ENCODE data around the gene HDGFL3. TPM values are rescaled to one million over a fixed set of nuclear protein-coding genes. Genes with fewer than 3 reads are reported as not detected.

HDGFL3 gene
- polyA plus RNA-seq, 1 donor, result 30.4 TPM

DNA sequence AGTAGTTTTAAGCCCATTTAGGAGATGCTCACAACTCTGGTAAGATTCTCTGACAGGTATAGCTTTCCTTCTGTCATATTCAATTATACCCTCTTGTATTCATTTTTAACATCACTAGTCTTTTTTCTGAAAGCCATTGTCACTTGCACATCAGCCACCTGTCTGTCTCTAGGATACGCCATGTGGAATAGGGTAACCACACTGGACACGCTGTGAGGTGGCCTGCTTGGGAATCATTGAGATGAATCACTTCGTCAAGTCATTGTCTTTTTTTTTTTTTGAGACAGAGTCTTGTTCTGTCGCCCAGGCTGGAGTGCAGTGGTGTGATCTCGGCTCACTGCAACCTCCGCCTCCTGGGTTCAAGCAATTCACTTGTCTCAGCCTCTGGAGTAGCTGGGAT, 92.8 kb downstream of the HDGFL3 start:
- Histone ChIP-seq H3K27ac (ENCODE audit: low read length) (no peak overlapping the region), H3K27me3 (ENCODE audit: control insufficient read depth, insufficient read depth, low read length) (peaks cover 6% of the 10 kb centered on the region), H3K9me3 (ENCODE audit: control insufficient read depth, low read depth, low read length) (no peaks in the 10 kb centered on the region), H3K4me1 (ENCODE audit: control insufficient read depth, insufficient read depth, low read length) (no peaks in the 10 kb centered on the region), H3K36me3 (ENCODE audit: control insufficient read depth, insufficient read depth, low read length) (no peaks in the 10 kb centered on the region), H3K4me3 (ENCODE audit: low read length) (no peak overlapping the region)
- WGBS (ENCODE audit: insufficient coverage, low lambda C conversion rate), result no CpG with 5 or more reads among the region's 6 CpGs
- no peak for DNase-seq

DNA sequence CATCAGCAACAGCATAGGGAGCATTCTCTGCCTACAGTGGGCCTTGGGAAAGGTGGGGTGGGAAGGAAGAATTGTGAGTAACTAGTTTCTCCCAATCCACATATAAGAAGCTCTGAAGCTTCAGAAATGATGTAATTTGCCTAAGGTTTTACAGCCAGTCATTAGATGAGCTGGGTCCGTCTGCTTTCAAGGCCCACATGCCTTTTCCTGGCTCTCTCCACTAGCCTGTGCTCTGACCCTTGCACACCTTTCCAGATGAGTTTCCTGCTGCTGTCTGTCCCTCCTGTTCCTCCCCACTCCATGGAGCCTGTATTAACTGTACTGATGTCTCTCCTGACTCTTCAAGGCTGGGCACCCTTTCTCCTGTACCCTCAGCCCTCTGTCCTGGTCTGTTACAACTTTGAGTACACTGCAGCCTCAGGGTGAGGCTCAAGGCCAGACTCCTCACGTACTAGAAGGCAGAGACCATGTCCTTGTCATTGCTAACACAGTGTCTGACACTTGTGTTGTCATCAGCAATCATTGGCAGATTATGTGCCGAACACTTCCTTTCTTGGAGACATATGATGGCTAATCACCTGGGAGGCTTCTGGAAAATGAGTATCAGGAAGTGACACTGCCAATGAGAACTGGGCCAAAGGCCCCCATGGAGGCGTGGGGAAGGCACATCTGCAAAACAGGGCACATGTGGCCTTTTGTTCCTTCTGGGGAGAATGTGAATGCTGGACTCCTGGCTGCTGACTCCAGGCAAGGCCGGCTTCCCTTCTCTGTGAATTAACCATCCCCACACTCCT, 93.5 kb downstream of the HDGFL3 start:
- no peaks in the 10 kb centered on the region for H3K4me1 ChIP-seq (ENCODE audit: control insufficient read depth, insufficient read depth, low read length)
- peaks cover 13% of the 10 kb centered on the region for H3K27me3 ChIP-seq (ENCODE audit: control insufficient read depth, insufficient read depth, low read length)
- no peak for DNase-seq
- no peaks in the 10 kb centered on the region for H3K36me3 ChIP-seq (ENCODE audit: control insufficient read depth, insufficient read depth, low read length)
- H3K9me3 ChIP-seq (ENCODE audit: control insufficient read depth, low read depth, low read length), result no peaks in the 10 kb centered on the region
- H3K4me3 ChIP-seq (ENCODE audit: low read length), result no peak overlapping the region
- 100% methylated on average over 1 of the region's 5 CpGs for WGBS (ENCODE audit: insufficient coverage, low lambda C conversion rate)
- H3K27ac ChIP-seq (ENCODE audit: low read length), result no peak overlapping the region

DNA sequence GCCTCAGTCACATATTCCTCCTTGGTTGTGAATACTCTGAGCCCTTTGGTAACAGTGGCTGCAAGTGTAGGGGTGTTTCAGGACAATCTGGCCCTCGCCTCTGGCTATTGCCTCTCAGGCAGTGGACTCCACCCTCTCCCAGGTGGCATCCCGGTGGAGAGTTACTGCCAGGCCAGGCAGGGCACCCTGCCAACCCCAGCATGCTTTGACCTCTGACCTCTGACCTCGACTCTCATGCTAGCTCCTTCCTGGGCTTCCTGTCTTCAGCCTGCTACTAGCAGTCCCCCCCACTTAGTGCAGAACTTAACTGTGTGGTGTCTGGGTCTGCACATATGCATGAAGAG, 94.7 kb downstream of the HDGFL3 start:
- H3K4me3 ChIP-seq (ENCODE audit: low read length), result no peak overlapping the region
- no peak for DNase-seq
- no peak overlapping the region for H3K27ac ChIP-seq (ENCODE audit: low read length)
- WGBS (ENCODE audit: insufficient coverage, low lambda C conversion rate), result no CpG with 5 or more reads among the region's 3 CpGs
- no peaks in the 10 kb centered on the region for H3K9me3 ChIP-seq (ENCODE audit: control insufficient read depth, low read depth, low read length)
- H3K27me3 ChIP-seq (ENCODE audit: control insufficient read depth, insufficient read depth, low read length), result peaks cover 25% of the 10 kb centered on the region
- no peaks in the 10 kb centered on the region for H3K4me1 ChIP-seq (ENCODE audit: control insufficient read depth, insufficient read depth, low read length)
- H3K36me3 ChIP-seq (ENCODE audit: control insufficient read depth, insufficient read depth, low read length), result no peaks in the 10 kb centered on the region

DNA sequence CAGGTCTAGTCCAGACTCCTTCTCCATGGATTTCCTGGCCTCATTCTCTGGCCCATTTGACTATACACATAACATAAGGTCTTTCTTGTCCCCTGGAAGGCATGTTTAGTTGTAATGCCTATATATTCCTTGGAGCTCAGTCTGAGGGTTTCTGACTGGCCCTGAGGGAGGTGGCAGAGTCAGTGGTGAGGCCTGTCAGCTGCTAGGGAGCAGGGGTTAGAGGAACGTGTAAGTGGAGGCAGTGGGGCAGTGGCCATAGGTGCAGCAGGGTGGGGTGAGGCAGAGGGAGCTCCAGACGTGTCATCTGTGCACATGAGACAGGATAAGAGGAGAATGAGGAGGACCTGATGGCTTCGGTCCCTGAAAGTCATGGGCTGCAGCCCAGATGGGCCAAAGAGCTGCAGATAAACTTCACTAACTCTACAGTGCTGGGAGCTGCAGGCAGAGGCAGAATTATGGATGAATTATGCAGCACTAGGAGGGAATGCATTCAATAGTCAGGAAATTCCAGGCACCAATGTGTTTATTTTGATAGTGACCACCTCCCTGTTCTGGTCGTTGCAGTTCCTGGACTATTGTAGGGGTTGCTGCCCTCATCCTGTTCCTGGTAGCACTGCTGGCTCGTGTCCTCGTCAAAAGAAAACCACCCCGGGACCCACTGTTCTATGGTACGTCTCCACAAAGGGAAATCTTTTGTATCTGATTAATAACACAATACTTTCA, 95.2 kb downstream of the HDGFL3 start:
- DNase-seq, result no peak
- H3K9me3 ChIP-seq (ENCODE audit: control insufficient read depth, low read depth, low read length), result no peaks in the 10 kb centered on the region
- H3K4me3 ChIP-seq (ENCODE audit: low read length), result no peak overlapping the region
- H3K27me3 ChIP-seq (ENCODE audit: control insufficient read depth, insufficient read depth, low read length), result peaks cover 30% of the 10 kb centered on the region
- no peaks in the 10 kb centered on the region for H3K4me1 ChIP-seq (ENCODE audit: control insufficient read depth, insufficient read depth, low read length)
- H3K27ac ChIP-seq (ENCODE audit: low read length), result no peak overlapping the region
- 70% methylated on average over 2 of the region's 8 CpGs for WGBS (ENCODE audit: insufficient coverage, low lambda C conversion rate)
- H3K36me3 ChIP-seq (ENCODE audit: control insufficient read depth, insufficient read depth, low read length), result no peaks in the 10 kb centered on the region

DNA sequence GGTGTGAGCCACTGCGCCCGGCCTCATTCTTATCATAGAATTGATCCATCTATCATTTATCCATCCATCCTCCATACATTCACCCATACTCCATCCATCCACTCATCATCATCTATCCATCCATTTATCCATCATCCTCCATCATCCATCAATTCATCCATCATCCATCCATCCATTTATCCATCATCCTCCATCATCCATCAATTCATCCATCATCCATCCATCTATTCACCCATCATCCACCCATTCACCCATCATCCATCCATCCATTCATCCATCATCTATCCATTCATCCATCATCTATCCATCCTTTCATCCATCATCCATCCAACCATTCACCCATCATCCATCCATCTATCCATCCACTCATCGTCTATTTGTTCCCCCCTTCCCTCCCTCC, 96.5 kb downstream of the HDGFL3 start:
- H3K9me3 ChIP-seq (ENCODE audit: control insufficient read depth, low read depth, low read length), result no peaks in the 10 kb centered on the region
- H3K4me3 ChIP-seq (ENCODE audit: low read length), result no peak overlapping the region
- DNase-seq, result no peak
- no peak overlapping the region for H3K27ac ChIP-seq (ENCODE audit: low read length)
- no peaks in the 10 kb centered on the region for H3K36me3 ChIP-seq (ENCODE audit: control insufficient read depth, insufficient read depth, low read length)
- 100% methylated on average over 3 of the region's 3 CpGs for WGBS (ENCODE audit: insufficient coverage, low lambda C conversion rate)
- H3K27me3 ChIP-seq (ENCODE audit: control insufficient read depth, insufficient read depth, low read length), result peaks cover 38% of the 10 kb centered on the region
- no peaks in the 10 kb centered on the region for H3K4me1 ChIP-seq (ENCODE audit: control insufficient read depth, insufficient read depth, low read length)

DNA sequence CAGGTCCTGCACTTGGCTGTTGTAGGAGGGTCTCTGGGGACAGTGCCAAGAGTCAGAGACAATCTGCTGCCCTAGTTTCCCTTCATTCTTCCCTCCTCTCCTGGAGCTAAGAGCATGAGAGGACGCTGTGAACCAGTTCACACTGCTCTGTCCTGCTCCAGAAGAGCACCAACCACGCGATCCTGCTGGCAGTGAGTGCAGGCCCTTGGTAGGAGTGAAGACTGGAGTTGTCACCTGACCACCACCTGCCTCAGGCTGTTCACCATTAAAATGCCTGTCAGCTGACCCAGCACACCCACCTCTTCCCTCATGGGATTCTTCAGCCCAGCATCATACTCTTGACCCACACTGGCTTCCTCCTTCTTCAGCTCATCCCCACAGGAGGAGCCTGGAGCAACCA, 97.2 kb downstream of the HDGFL3 start:
- Histone ChIP-seq H3K27me3 (ENCODE audit: control insufficient read depth, insufficient read depth, low read length) (peaks cover 41% of the 10 kb centered on the region), H3K27ac (ENCODE audit: low read length) (no peak overlapping the region)

DNA sequence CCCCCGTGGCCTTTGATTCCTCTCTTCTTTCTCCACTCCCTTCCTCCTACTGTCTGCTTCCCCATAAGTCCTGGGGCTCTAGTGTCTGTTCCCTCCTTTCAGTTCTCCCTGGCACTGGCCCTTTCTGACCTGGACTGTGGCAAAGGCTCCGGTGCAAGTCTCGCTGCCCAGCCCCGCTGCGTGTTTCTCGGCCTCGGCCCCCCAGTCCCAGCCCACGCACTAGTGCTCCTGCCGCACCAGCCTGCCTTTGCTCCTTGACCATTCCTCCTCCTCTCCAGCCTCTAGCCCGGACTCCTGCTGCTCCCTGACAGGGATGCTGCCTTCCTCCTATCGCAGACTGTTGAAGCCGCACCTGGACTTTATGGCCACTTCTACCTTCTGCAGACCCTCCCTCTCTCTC, 98.1 kb downstream of the HDGFL3 start:
- Histone ChIP-seq H3K4me1 (ENCODE audit: control insufficient read depth, insufficient read depth, low read length) (no peaks in the 10 kb centered on the region), H3K4me3 (ENCODE audit: low read length) (no peak overlapping the region), H3K9me3 (ENCODE audit: control insufficient read depth, low read depth, low read length) (no peaks in the 10 kb centered on the region), H3K36me3 (ENCODE audit: control insufficient read depth, insufficient read depth, low read length) (no peaks in the 10 kb centered on the region), H3K27me3 (ENCODE audit: control insufficient read depth, insufficient read depth, low read length) (peaks cover 41% of the 10 kb centered on the region), H3K27ac (ENCODE audit: low read length) (no peak overlapping the region)
- no peak for DNase-seq
- WGBS (ENCODE audit: insufficient coverage, low lambda C conversion rate), result 0% methylated on average over 1 of the region's 12 CpGs

More for the DNA sequence above, 97.2 kb downstream of the HDGFL3 start:
- no peak for DNase-seq
- no peaks in the 10 kb centered on the region for H3K4me1 ChIP-seq (ENCODE audit: control insufficient read depth, insufficient read depth, low read length)
- H3K4me3 ChIP-seq (ENCODE audit: low read length), result no peak overlapping the region
- H3K9me3 ChIP-seq (ENCODE audit: control insufficient read depth, low read depth, low read length), result no peaks in the 10 kb centered on the region
- WGBS (ENCODE audit: insufficient coverage, low lambda C conversion rate), result no CpG with 5 or more reads among the region's 3 CpGs
- no peaks in the 10 kb centered on the region for H3K36me3 ChIP-seq (ENCODE audit: control insufficient read depth, insufficient read depth, low read length)

DNA sequence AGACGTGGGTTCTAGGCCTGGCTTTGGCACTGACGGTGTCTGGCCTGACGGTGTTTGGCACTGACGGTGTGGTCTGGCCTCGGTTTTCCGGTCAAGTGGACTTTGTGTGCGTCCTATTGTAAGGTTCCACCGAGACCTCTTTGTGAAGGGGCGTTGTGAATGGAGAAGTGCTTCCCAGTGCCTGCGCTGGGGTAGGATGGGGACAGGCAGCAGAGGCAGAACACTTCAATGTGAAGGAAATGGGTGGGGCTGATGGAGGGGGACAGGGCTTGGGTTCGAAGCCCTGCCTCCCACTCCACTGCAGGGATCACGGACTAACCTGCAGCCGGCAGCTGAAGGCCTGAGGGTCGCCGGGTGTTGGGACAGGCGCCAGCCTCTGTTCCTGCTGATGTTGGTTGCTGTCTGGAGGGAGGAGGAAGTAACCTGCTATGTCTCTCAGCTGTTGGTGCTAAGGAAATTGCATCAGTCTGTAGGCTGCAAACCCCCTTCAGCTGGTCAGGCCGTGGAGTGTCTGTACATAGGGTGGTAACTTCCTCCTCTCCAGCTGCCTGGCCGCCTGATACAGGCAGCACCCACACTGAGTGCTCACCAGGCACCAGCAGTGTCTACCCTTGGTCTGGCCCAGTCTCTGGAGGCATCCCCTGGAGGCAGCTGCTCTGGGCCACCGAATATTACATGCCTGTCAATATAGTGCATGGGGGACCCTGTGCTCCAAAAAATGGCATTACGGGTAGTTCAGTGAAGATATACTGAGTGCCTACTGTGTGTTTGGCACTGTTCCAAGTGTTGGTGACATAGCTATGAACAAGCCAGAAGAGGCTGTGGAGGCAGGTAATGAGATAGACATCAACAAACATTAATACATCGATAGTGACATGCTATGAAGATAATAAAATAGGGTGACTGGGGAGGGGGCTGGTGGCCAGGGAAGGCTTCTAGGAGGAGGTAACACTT, 99.1 kb downstream of the HDGFL3 start:
- Histone ChIP-seq H3K27me3 (ENCODE audit: control insufficient read depth, insufficient read depth, low read length) (peaks cover 41% of the 10 kb centered on the region), H3K4me1 (ENCODE audit: control insufficient read depth, insufficient read depth, low read length) (no peaks in the 10 kb centered on the region), H3K9me3 (ENCODE audit: control insufficient read depth, low read depth, low read length) (no peaks in the 10 kb centered on the region), H3K4me3 (ENCODE audit: low read length) (peak overlapping the region; percentile 6), H3K27ac (ENCODE audit: low read length) (no peak overlapping the region), H3K36me3 (ENCODE audit: control insufficient read depth, insufficient read depth, low read length) (no peaks in the 10 kb centered on the region)
- peak; percentile 18 to 21 for DNase-seq
- no CpG with 5 or more reads among the region's 21 CpGs for WGBS (ENCODE audit: insufficient coverage, low lambda C conversion rate)

DNA sequence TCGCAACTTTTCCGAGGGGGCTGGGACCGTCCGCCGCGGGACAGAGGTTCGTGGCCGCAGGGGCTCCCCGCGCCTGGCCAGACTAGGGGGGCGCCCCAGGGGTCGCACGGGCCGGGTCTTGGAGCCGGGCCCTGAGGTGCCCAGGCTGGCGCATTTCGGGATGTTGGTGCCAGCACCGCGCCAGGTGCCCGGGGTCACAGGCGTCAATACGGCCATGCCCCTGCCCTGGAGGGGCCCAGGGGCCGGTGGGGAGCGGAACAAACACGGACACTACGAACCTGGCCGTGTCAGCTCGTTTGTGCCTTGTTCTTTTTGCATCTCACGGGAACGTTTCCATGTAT, 99.8 kb downstream of the HDGFL3 start:
- DNase-seq, result no peak
- H3K9me3 ChIP-seq (ENCODE audit: control insufficient read depth, low read depth, low read length), result no peaks in the 10 kb centered on the region
- peaks cover 41% of the 10 kb centered on the region for H3K27me3 ChIP-seq (ENCODE audit: control insufficient read depth, insufficient read depth, low read length)
- peak overlapping the region; percentile 6 for H3K4me3 ChIP-seq (ENCODE audit: low read length)
- H3K36me3 ChIP-seq (ENCODE audit: control insufficient read depth, insufficient read depth, low read length), result no peaks in the 10 kb centered on the region
- no CpG with 5 or more reads among the region's 30 CpGs for WGBS (ENCODE audit: insufficient coverage, low lambda C conversion rate)
- no peak overlapping the region for H3K27ac ChIP-seq (ENCODE audit: low read length)
- no peaks in the 10 kb centered on the region for H3K4me1 ChIP-seq (ENCODE audit: control insufficient read depth, insufficient read depth, low read length)

Measured in large intestine (tissue), 3 donors.